NCI-H460 (cell line): ENCODE measurements around the gene PRSS8. TPM values are rescaled to one million over a fixed set of nuclear protein-coding genes. Genes with fewer than 3 reads are reported as not detected.
A peak's percentile ranks its signal among the peaks of the same experiment; 100 is the strongest.

Experiments
- DNase-seq: peaks from one replicate; pipeline ENCODE4 v3.0.0-alpha.2; 2016; ENCODE audit warnings: low read depth; ENCODE audit errors: extremely low read depth
- total RNA-seq: library from RNA; depleted of rRNA; stranded (reverse); fragments of >200 nt; shearing (Covaris generic); gene quantifications from 2 replicates; pipeline ENCODE4 v1.2.3, GENCODE V29; 2014

Gene PRSS8
- total RNA-seq, 1 experiment from 2014 or later, result not detected

DNA sequence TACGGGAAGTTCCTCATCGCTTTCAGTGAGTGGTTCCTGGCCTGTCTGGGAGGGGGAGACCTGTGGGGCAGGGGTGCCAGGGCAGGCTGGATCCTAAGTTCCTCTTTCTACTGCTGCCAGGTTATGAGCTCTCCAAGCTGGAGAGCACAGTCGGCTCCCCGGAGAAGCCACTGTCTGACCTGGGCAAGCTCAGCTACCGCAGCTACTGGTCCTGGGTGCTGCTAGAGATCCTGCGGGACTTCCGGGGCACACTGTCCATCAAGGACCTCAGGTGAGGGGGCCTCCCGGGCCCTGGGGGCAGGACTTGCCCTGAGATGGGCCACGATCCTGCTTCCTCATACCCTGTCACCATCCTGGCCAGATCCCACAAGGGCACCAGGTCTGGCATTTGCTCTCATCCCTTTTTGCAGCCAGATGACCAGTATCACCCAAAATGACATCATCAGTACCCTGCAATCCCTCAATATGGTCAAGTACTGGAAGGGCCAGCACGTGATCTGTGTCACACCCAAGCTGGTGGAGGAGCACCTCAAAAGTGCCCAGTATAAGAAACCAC is 5.1 kb downstream of the PRSS8 start:
- DNase-seq, result no peak

DNA sequence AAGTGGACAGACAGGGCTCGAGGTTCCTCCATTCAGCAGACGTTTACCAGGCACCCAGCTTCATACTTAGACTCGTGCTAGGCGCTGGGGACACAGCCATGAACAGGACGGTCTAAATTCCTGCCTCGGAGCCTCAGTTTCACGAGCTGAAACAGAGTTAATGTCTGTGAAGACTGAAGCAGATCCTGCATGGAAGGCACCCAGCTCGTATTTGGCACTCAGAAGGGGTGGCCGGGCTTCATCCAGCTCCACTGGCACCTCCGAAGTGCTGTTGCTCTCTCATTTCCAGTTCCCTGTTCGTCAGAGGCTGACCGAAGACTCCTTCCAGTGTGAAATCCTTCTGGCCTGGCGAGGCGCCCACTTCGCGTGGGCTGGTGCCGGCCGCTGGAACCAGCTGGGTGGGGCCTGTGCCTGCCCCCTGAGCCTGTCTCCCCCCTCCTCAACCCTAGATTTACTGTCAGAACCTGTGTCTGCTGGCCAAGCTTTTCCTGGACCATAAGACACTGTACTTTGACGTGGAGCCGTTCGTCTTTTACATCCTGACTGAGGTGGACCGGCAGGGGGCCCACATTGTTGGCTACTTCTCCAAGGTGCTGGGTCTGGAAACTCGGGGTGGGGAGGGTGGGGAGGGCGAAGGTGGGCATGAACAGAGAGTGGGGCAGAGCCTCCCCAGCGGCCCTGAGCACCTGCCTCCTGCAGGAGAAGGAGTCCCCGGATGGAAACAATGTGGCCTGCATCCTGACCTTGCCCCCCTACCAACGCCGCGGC is 5.8 kb downstream of the PRSS8 start:
- no peak for DNase-seq

DNA sequence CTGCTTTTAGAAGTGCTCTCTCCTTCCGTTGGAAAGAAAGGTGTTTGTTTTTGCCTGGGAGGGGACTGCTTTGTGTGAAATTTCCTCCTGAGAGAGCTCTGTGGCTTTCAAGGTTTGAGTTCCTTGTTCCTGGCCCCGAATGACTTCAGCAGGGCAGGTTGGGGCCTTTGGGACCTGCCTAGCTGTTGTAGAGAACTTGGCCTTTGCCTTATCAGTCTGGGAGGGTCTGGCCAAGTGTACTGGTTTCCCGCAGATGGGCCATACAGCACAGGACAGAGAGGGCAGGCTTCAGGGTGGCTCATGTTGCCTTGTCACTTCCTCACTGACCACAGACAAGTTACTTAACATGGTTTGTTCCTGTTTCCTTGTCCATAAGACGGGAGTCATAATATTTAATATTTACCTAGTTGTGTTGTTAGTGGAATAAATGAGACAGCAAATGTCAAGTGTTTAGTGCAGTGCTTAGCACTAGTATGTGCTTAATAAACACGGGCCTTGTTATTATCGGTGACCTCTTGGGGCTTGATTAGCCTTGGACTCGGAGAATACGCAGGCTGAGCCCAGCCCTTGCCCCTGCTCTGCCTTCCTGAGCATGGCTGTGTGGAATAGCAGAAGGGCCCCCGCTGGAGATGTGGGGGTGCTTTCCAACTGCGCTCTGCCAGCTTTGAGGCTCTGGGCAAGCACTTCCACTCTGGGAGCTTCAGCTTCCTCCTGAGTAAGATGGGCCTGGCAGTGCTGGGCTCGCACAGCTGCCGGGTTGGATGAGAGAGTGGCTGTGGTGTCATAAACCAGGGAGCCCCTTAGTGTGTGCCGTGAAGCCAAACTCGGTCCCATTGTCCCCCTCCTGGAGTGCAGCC is 6.6 kb downstream of the PRSS8 start:
- DNase-seq, result no peak

GRCh38 chr16:31127182-31127581 is 8.3 kb downstream of the PRSS8 start:
- no peak for DNase-seq

GRCh38 chr16:31125844-31126243 is 9.7 kb downstream of the PRSS8 start:
- no peak for DNase-seq

DNA sequence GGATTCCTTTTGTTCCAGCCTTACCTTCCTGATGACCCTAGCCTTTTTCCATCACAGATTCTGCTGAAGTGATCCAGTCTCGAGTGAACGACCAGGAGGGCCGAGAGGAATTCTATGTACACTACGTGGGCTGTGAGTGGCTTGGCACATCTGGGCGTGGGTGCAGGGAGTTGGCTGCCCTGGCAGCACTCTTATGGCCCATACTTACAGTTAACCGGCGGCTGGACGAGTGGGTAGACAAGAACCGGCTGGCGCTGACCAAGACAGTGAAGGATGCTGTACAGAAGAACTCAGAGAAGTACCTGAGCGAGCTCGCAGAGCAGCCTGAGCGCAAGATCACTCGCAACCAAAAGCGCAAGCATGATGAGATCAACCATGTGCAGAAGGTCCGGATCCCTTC is 15.4 kb downstream of the PRSS8 start:
- no peak for DNase-seq

GRCh38 chr16:31118223-31119155 is 17.0 kb downstream of the PRSS8 start:
- no peak for DNase-seq

GRCh38 chr16:31117384-31118222 is 17.9 kb downstream of the PRSS8 start, which contains the start of gene KAT8:
Gene KAT8 (plus strand): TSS chr16:31117664. CDS start chr16:31117682, 18 bp downstream.
- DNase-seq, result peak; percentile 97

- DNase-seq, result no peak
Observed at GRCh38 chr16:31114468-31114867, 21.1 kb downstream of the PRSS8 start.

DNA sequence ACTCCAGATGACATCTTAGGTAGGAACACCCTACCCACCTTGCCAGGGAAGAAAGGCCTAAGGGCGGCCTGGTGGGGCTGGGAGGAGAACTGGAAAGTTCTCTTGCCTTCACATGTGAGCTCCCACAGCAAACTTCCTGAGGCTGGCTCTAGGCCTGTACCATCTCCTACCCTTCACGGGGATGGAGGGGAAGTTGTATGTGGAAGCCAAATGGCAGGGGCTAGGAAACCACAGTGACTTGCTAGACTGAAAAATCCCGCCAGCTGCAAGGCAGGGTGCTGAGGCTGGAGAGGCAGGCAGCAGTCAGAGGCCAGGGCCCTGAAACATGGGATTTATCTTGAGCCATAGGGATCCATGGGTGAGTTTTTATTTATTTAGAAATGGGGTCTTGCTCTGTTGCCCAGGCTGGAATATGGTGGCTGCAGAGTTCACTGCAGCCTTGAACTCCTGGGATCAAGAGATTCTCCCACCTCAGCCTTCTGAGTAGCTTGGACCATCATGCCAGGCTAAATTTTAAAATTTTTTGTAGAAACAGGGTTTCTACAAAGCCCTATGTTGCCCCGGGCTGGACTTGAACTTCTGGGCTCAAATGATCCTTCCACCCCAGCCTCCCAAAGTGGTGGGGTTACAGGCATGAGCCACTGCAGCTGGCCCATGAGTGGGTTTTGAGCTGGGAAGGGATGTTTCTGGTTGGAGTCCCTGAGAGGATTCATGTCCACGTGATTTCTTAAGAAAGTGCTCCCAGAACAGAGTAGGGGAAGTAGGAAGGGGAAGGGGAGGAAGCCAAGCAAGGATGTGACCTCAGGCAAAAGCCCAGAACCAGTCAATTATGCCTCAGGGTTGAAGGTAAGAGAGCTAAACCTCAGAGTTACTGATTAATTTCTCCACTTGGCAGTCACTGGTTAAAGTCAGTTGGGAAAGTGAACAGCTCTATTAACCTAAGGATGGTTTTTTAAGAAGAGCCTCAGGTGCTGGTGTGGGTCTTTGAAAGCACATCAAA is 22.1 kb downstream of the PRSS8 start:
- no peak for DNase-seq

GRCh38 chr16:31112711-31113110 is 22.8 kb downstream of the PRSS8 start:
- no peak for DNase-seq

DNA sequence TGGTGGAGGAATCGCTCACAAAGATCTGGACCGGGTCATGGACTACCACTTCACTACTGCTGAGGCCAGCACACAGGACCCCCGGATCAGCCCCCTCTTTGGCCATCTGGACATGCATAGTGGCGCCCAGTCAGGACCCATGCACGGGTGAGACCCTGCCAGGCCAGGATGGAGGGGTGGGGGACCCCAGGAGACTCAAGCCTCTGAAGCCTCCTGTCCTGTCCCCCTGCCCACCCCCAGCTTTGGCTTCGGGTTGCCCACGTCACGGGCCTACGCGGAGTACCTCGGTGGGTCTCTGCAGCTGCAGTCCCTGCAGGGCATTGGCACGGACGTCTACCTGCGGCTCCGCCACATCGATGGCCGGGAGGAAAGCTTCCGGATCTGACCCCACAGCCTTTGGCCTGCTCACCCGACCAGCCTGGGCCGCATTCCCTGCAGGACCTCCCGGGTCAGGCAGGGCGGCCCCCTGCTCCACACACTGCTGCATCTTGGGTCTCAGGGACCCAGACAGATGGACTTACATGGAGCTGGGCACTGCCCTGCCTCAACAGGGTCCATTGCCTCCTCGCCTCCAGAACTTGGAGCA is 23.6 kb downstream of the PRSS8 start:
- no peak for DNase-seq

DNA sequence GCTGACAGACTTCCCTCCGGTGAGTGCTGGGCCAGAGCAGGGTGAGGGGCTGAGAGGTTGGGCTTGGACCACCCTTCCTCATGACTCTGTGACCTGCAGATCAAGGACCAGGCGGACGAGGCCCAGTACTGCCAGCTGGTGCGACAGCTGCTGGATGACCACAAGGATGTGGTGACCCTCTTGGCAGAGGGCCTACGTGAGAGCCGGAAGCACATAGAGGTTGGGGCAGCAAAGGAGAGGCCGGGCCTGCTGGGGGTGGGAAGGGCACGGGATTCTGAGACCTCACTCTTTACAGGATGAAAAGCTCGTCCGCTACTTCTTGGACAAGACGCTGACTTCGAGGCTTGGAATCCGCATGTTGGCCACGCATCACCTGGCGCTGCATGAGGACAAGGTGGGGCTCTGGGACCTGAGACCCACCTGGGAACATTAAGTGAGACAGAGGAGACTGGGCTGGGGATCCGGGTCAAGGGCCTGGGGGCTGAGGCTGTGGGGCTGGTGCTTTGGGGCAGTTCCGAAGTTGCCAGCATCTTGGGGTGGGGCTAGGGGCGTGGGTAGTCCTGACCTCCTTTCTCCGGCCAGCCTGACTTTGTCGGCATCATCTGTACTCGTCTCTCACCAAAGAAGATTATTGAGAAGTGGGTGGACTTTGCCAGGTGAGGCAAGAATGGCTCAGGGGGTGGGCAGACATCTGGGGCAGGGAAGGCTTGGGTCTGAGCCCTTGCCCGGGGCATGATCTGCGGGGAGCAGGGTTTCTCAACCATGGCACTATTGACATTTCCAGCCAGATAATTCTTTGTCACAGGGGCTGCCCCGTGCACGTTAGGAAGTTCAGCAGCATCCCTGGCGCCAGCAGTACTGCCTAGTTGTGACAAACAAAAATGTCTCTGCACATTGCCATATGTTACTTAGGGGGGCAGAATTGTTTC is 25.2 kb downstream of the PRSS8 start:
- DNase-seq, result no peak

DNA sequence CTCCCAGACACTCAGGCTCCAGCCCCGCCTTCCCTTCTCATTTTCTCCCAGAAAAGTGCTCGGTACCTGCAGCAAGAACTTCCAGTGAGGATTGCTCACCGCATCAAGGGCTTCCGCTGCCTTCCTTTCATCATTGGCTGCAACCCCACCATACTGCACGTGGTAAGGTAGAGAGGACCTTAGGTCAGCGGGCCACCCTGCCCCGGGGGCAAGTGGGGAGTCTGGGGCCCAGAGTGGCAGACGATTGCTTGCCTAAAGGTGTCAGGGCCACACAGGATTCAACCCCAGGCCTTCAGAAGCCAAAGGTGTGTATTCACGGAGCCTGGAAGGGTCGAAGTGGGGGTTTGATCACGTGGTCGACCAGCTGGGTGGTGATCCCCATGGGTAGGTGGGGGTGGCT is 25.9 kb downstream of the PRSS8 start:
- DNase-seq, result no peak

DNA sequence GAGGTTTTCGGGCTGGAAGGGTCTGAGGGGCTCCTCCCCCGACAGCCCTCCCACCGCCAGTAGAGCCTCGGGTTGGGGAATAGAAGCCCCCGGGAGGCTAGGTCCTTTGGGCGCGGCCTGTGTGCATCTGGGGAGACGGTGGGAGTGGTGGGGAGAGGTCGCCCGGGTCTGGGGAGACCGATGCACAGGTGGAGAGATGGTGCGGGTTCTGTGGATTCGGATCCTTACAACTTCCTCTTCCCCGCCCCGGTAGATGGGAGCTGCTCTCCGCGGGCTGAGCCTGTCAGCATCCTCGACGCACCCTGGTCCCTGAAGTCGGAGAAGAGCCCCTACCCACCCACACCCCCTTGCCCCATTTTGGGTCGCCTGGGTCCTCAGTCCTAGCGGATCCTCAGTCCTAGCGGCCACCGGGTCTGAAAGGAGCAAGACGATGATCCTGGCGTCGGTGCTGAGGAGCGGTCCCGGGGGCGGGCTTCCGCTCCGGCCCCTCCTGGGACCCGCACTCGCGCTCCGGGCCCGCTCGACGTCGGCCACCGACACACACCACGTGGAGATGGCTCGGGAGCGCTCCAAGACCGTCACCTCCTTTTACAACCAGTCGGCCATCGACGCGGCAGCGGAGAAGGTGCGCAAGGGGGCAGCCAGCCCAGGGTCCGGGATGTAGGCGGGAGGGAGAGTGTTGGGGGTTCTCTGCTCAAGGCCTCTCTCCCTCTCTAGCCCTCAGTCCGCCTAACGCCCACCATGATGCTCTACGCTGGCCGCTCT is 26.6 kb downstream of the PRSS8 start:
- no peak for DNase-seq
